AG09309 (cell line): ENCODE results near the gene NHLRC4.

Experiments
- DNase-seq: peaks from one replicate; pipeline ENCODE4 v3.0.0-alpha.2; 2010; ENCODE audit warnings: low read depth
- H3K4me3 ChIP-seq: 2 replicates; pipeline ENCODE4 v1.5.1; 2011; ENCODE audit warnings: mild to moderate bottlenecking, low read depth, low read length, moderate library complexity; ENCODE audit not compliant: control insufficient read depth
- CTCF ChIP-seq: IDR thresholded peaks from 2 replicates; pipeline ENCODE4 v1.5.1; 2011; ENCODE audit warnings: mild to moderate bottlenecking, low read depth, low read length, inconsistent platforms; ENCODE audit not compliant: insufficient read depth, control insufficient read depth; ENCODE audit errors: missing control alignments

Gene NHLRC4, protein sequence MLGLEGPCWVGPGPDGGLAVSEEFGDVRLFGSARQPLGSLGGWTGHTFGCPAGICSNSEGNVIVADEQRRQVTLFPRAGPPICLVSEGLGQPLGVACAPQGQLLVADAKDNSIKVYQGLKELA

DNA sequence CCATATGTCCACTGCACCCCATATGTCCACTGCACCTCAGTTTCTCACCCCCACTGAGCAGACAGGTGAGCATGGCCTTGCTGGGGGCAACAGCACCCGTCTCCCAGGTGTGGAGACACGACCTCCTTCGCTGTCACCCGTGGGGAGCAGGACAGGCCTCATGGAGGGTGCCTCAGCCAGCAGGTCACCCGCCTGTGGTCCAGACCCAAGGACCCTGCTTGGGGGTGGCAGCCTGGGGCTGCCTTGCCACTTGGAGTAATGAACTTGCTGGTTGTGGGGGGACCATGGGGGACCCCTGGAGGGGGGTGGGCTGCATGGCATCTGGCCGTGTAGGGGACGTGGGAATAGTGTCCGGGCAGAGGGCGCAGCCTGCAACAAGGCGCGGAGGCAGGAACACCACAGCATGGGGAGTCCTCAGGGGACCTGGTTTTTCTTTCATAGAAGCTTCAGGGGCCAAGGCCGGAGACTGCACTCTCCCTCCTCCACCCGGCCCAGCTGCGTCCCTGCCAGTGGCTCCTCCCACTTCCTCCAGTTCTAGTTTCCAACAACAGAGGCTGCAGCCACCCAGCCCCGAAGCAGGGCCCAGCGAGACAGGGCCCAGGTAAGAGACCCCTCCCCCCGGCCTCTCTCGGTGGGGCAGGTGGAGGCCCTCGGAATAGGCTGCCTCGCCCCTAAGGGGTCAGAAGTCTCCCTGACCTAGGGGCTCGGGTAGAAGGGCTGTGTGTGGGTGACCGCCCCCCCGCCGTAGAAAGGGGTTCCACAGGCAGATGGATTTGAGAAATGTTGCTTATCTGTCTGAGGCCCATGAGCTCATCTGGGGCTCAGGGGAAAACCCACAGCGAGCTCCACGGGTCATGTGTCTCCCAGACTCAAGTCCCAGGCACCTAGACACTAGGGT, at the start of gene NHLRC4:
NHLRC4 (plus strand) TSS at position 531 of the 898 bp plus-strand sequence. CDS start 1,043 bp downstream, outside the sequence.
- H3K4me3 ChIP-seq = no peak within 1 kb of the TSS
- TF ChIP-seq CTCF = no peak
- no peak for DNase-seq

- DNase-seq = no peak
- no peak for TF ChIP-seq CTCF
Measured at GRCh38 chr16:518858-519257, 47.9 kb upstream of the NHLRC4 start.

GRCh38 chr16:519425-519824, 47.4 kb upstream of the NHLRC4 start:
- TF ChIP-seq CTCF = no peak
- H3K4me3 ChIP-seq = no peak overlapping the region
- DNase-seq = no peak

More at GRCh38 chr16:518858-519257, 47.9 kb upstream of the NHLRC4 start:
- H3K4me3 ChIP-seq = no peak overlapping the region

DNA sequence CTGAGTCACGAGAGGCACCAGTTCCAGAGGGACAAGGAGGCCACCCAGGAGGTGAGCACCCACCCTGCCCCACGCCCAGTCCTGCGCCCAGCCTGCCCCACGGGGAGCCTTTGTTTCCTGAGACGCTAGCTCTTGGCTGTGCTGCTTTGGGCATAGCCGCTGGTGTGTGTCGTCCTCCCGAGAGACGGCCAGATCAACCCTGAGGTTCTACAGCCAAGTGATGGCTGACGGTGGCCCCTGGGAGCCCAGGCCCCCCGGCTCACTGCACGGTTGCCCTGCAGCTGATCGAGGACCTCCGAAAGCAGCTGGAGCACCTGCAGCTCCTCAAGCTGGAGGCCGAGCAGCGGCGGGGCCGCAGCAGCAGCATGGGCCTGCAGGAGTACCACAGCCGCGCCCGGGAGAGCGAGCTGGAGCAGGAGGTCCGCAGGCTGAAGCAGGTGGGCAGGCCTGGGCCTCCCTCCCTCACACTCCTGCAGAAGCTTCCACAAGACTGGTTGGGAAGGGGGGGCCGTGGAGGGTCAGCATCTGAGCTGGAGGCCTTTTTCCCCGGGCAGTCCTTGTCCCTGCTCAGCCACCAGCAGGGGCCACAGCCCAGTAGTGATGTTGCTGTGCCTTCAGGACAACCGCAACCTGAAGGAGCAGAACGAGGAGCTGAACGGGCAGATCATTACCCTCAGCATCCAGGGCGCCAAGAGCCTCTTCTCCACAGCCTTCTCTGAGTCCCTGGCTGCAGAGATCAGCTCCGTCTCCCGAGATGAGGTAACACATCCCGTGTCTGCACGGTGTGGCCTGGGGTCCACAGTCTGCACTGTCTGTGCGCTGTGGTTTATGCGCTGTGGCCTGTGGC, 46.7 kb upstream of the NHLRC4 start:
- H3K4me3 ChIP-seq = no peak overlapping the region
- no peak for DNase-seq
- TF ChIP-seq CTCF = no peak

GRCh38 chr16:520847-521246, 46.0 kb upstream of the NHLRC4 start:
- TF ChIP-seq CTCF = no peak
- no peak for DNase-seq
- no peak overlapping the region for H3K4me3 ChIP-seq
